ENCODE data around the gene SF3B1. TPM values are rescaled to one million over a fixed set of nuclear protein-coding genes. Genes with fewer than 3 reads are reported as not detected.

The SF3B1 gene
- polyA plus RNA-seq, 3 donors = 105 to 494 (median 152) TPM

DNA sequence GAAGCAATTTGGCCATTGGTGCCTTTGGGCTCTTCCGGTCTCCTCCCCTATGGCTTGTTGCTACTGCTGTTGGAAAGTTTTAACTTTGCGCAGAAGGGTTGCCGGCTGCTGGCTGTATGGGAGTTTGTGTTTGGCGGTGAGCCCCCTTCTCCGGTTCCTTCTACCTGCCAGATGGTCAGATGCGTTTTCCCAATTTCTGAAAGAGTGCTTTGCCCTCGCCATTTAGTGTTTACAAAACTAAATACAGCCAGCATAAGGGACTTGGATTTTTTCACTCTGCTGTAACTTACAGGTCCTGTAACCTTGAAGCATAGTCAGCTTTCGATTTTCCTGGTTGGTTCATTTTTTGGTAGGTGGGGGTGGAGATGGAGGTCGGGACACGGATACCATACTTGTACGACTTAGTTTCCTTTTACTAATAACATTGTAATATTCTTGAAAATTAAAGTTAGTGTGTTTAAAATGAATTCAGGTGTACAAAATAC lies 19.1 kb upstream of the SF3B1 start:
- Histone ChIP-seq H3K4me2 (replicated peaks; ENCODE audit: extremely low read depth, low read length, poor library complexity, severe bottlenecking) (peak overlapping the region; percentile 92), H3K4me3 (replicated peaks in 1 of 3; ENCODE audit: low read depth in 2 of 3, low read length in 3 of 3) (peak overlapping the region; percentile 67 to 90 (median 68)), H3K79me2 (ENCODE audit: insufficient read depth, low read length) (peaks cover 56% of the 10 kb centered on the region), H3K36me3 (replicated peaks in 1 of 2; ENCODE audit: control insufficient read depth in 1 of 2, insufficient read depth in 2 of 2, low read length in 2 of 2) (peaks cover 3% of the 10 kb centered on the region in 2 donors), H2AFZ (ENCODE audit: insufficient read depth, low read depth, low read length, poor library complexity, severe bottlenecking) (peak overlapping the region; percentile 9), H3K27me3 (ENCODE audit: control insufficient read depth in 2 of 2, insufficient read depth in 2 of 2, low read length in 2 of 2) (no peaks in the 10 kb centered on the region), H3K4me1 (ENCODE audit: control insufficient read depth in 1 of 2, insufficient read depth in 2 of 2, low read length in 2 of 2) (peaks cover 15 to 30% of the 10 kb centered on the region in 2 donors), H4K20me1 (ENCODE audit: insufficient read depth, low read length) (peaks cover 48% of the 10 kb centered on the region), H3K9ac (ENCODE audit: insufficient read depth, low read length, poor library complexity, severe bottlenecking) (peak overlapping the region; percentile 99), H3K27ac (ENCODE audit: low read depth in 1 of 2, low read length in 2 of 2) (peak overlapping the region; percentile 94 to 100), H3K9me3 (replicated peaks in 1 of 2; ENCODE audit: control insufficient read depth in 1 of 2, insufficient read depth in 1 of 2, low read length in 2 of 2) (no peaks in the 10 kb centered on the region)
- DNase-seq = peak in 1 of 3 donors; percentile 93
- WGBS (ENCODE audit: insufficient coverage) = 0% methylated on average over 2 of the region's 11 CpGs
- Mint-ChIP-seq H3K27ac (peak overlapping the region; percentile 100), H3K36me3 (peaks cover 0 to 11% of the 10 kb centered on the region in 2 donors), H3K4me3 (peak overlapping the region; percentile 97 to 98), H3K9me3 (peaks cover 0 to 9% (median 0%) of the 10 kb centered on the region in 7 donors), H3K4me1 (peaks cover 41% of the 10 kb centered on the region), H3K27me3 (ENCODE audit: low read depth in 3 of 3) (peaks cover 0 to 4% (median 0%) of the 10 kb centered on the region in 3 donors)
- intact Hi-C loops (cut with micrococcal nuclease) = loop anchor here (1.0 to 10.0 kb wide), 4 partner anchors 19 to 251 kb away; partner anchors contain the start of genes HSPE1 (in 1 of the 2), MARS2 (in 1 of the 2) and SF3B1 (in 1 of the 2)
- TF ChIP-seq, protein P1, sequence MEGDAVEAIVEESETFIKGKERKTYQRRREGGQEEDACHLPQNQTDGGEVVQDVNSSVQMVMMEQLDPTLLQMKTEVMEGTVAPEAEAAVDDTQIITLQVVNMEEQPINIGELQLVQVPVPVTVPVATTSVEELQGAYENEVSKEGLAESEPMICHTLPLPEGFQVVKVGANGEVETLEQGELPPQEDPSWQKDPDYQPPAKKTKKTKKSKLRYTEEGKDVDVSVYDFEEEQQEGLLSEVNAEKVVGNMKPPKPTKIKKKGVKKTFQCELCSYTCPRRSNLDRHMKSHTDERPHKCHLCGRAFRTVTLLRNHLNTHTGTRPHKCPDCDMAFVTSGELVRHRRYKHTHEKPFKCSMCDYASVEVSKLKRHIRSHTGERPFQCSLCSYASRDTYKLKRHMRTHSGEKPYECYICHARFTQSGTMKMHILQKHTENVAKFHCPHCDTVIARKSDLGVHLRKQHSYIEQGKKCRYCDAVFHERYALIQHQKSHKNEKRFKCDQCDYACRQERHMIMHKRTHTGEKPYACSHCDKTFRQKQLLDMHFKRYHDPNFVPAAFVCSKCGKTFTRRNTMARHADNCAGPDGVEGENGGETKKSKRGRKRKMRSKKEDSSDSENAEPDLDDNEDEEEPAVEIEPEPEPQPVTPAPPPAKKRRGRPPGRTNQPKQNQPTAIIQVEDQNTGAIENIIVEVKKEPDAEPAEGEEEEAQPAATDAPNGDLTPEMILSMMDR (IDR thresholded peaks at IDR 0.05) = no peak

- Mint-ChIP-seq H3K27me3 (ENCODE audit: low read depth in 3 of 3) (peaks cover 0 to 4% (median 0%) of the 10 kb centered on the region in 3 donors), H3K9me3 (peaks cover 0 to 9% (median 0%) of the 10 kb centered on the region in 7 donors), H3K4me1 (peaks cover 35% of the 10 kb centered on the region), H3K27ac (peak within 1 kb of the TSS; percentile 100), H3K4me3 (peak within 1 kb of the TSS; percentile 97 to 98), H3K36me3 (peaks cover 0 to 10% of the 10 kb centered on the region in 2 donors)
- H3K4me1 ChIP-seq (ENCODE audit: control insufficient read depth in 1 of 2, insufficient read depth in 2 of 2, low read length in 2 of 2) = peaks cover 14 to 25% of the 10 kb centered on the region in 2 donors
- peaks cover 41% of the 10 kb centered on the region for H4K20me1 ChIP-seq (ENCODE audit: insufficient read depth, low read length)
- H3K79me2 ChIP-seq (ENCODE audit: insufficient read depth, low read length) = peaks cover 50% of the 10 kb centered on the region
- WGBS (ENCODE audit: insufficient coverage) = under 1% methylated on average over 70 of the region's 70 CpGs
- H3K4me3 ChIP-seq (replicated peaks in 1 of 3; ENCODE audit: low read depth in 2 of 3, low read length in 3 of 3) = peak within 1 kb of the TSS; percentile 67 to 90 (median 75)
- H2AFZ ChIP-seq (ENCODE audit: insufficient read depth, low read depth, low read length, poor library complexity, severe bottlenecking) = peak within 1 kb of the TSS; percentile 71
- peak; percentile 100 for DNase-seq
- H3K27ac ChIP-seq (ENCODE audit: low read depth in 1 of 2, low read length in 2 of 2) = peak within 1 kb of the TSS; percentile 94 to 100
- intact Hi-C loops (cut with micrococcal nuclease) = loop anchor here (1.0 to 10.0 kb wide), 3 partner anchors 18 to 251 kb away; partner anchors contain the start of genes MARS2 (in 1 of the 2) and SF3B1 (in 1 of the 2)
- peaks cover 0 to 3% of the 10 kb centered on the region in 2 donors for H3K36me3 ChIP-seq (replicated peaks in 1 of 2; ENCODE audit: control insufficient read depth in 1 of 2, insufficient read depth in 2 of 2, low read length in 2 of 2)
- H3K9ac ChIP-seq (ENCODE audit: insufficient read depth, low read length, poor library complexity, severe bottlenecking) = peak within 1 kb of the TSS; percentile 99
- H3K4me2 ChIP-seq (replicated peaks; ENCODE audit: extremely low read depth, low read length, poor library complexity, severe bottlenecking) = peak within 1 kb of the TSS; percentile 92
- H3K27me3 ChIP-seq (ENCODE audit: control insufficient read depth in 2 of 2, insufficient read depth in 2 of 2, low read length in 2 of 2) = no peaks in the 10 kb centered on the region
- H3K9me3 ChIP-seq (replicated peaks in 1 of 2; ENCODE audit: control insufficient read depth in 1 of 2, insufficient read depth in 1 of 2, low read length in 2 of 2) = no peaks in the 10 kb centered on the region
- TF ChIP-seq, protein P1 (IDR thresholded peaks at IDR 0.05) = no peak
Measured at GRCh38 chr2:197453123-197453913, 18.5 kb upstream of the SF3B1 start, which contains the start of gene COQ10B. Gene COQ10B (plus strand): TSS chr2:197453552. CDS start chr2:197453561, 9 bp downstream.

Data from CD14-positive monocyte (primary cell).